Limb (tissue), 2 donors: ENCODE results near the gene AGAP1.

Experiments used
- DNase-seq, 2 donors: peaks; one replicate each; pipeline ENCODE4 v3.0.0-alpha.2; 2016; ENCODE audit errors: extremely low spot score in 2 of 2

AGAP1 gene

GRCh38 chr2:235958221-235958930 is 464.5 kb downstream of the AGAP1 start:
- no peak for DNase-seq

GRCh38 chr2:235958931-235959410 is 465.1 kb downstream of the AGAP1 start:
- DNase-seq: no peak

GRCh38 chr2:235960011-235960715 is 466.3 kb downstream of the AGAP1 start:
- DNase-seq: no peak

- no peak for DNase-seq
Observed at GRCh38 chr2:235960716-235961640, 467.1 kb downstream of the AGAP1 start.

- DNase-seq: no peak
Observed at GRCh38 chr2:235961711-235962110, 467.9 kb downstream of the AGAP1 start.

- DNase-seq: no peak
Observed at GRCh38 chr2:235963853-235964577, 470.2 kb downstream of the AGAP1 start.

- DNase-seq: no peak
Observed at GRCh38 chr2:235964787-235965390, 471.0 kb downstream of the AGAP1 start.

GRCh38 chr2:235966396-235966795 is 472.6 kb downstream of the AGAP1 start:
- DNase-seq: no peak

GRCh38 chr2:235966932-235967757 is 473.3 kb downstream of the AGAP1 start:
- DNase-seq: peak in 1 of 2 donors; percentile 1

GRCh38 chr2:235968155-235968554 is 474.3 kb downstream of the AGAP1 start:
- DNase-seq: no peak

GRCh38 chr2:235968616-235969324 is 474.9 kb downstream of the AGAP1 start:
- DNase-seq: no peak

- no peak for DNase-seq
Observed at GRCh38 chr2:235970204-235971040, 476.6 kb downstream of the AGAP1 start.

- DNase-seq: no peak
Observed at GRCh38 chr2:235976516-235976915, 482.7 kb downstream of the AGAP1 start.

GRCh38 chr2:235976956-235977355 is 483.1 kb downstream of the AGAP1 start:
- DNase-seq: no peak

GRCh38 chr2:235977445-235977844 is 483.6 kb downstream of the AGAP1 start:
- no peak for DNase-seq

- no peak for DNase-seq
Observed at GRCh38 chr2:235978022-235978421, 484.2 kb downstream of the AGAP1 start.

- DNase-seq: no peak
Observed at GRCh38 chr2:235979037-235979436, 485.2 kb downstream of the AGAP1 start.

- DNase-seq: no peak
Observed at GRCh38 chr2:235979753-235980435, 486.1 kb downstream of the AGAP1 start.
